Measurements from ENCODE around the gene ENKD1. TPM values are rescaled to one million over a fixed set of nuclear protein-coding genes. Genes with fewer than 3 reads are reported as not detected.

ENKD1 gene
- total RNA-seq, 2 experiments from 2014 or later = 15.0 to 17.0 TPM

- ChIA-PET POLR2A (interaction anchor here (1.0 to 1.3 kb wide), 2 partner anchors 11 to 101 kb away, joined by 4 to 5 read pairs; no protein-coding TSS in a partner anchor), CTCF (interaction anchor here (2.7 to 5.7 kb wide), 2 partner anchors 11 to 135 kb away, joined by 8 to 41 read pairs; partner anchors contain the start of gene CARMIL2)
Measured at GRCh38 chr16:67656344-67657016, 10.1 kb downstream of the ENKD1 start.

- ChIA-PET CTCF (interaction anchor here (5.7 kb wide), 1 partner anchor 10 kb away, joined by 41 read pairs; the partner anchor contains the start of gene CARMIL2), POLR2A (interaction anchor here (1.3 kb wide), 1 partner anchor 100 kb away, joined by 4 read pairs; no protein-coding TSS in a partner anchor)
Measured at GRCh38 chr16:67655363-67655762, 11.2 kb downstream of the ENKD1 start.

GRCh38 chr16:67654403-67654911 lies 12.1 kb downstream of the ENKD1 start:
- POLR2A ChIA-PET = interaction anchor here (1.7 kb wide), 1 partner anchor 9 kb away, joined by 5 read pairs; the partner anchor contains the start of gene CARMIL2
- CTCF ChIA-PET = interaction anchor here (1.2 to 5.7 kb wide), 2 partner anchors 9 to 133 kb away, joined by 4 to 41 read pairs; partner anchors contain the start of gene CARMIL2

- ChIA-PET POLR2A (interaction anchor here (1.7 kb wide), 1 partner anchor 9 kb away, joined by 5 read pairs; the partner anchor contains the start of gene CARMIL2), CTCF (interaction anchor here (1.2 to 5.7 kb wide), 2 partner anchors 8 to 132 kb away, joined by 4 to 41 read pairs; partner anchors contain the start of gene CARMIL2)
Measured at GRCh38 chr16:67653789-67654402, 12.7 kb downstream of the ENKD1 start.

GRCh38 chr16:67653128-67653788 lies 13.3 kb downstream of the ENKD1 start:
- POLR2A ChIA-PET = interaction anchor here (1.7 kb wide), 1 partner anchor 8 kb away, joined by 5 read pairs; the partner anchor contains the start of gene CARMIL2
- CTCF ChIA-PET = no interaction called here

GRCh38 chr16:67652578-67653127 lies 13.9 kb downstream of the ENKD1 start:
- CTCF ChIA-PET = interaction anchor here (1.2 to 1.4 kb wide), 2 partner anchors 105 to 231 kb away, joined by 3 to 4 read pairs; no protein-coding TSS in a partner anchor
- POLR2A ChIA-PET = no interaction called here

GRCh38 chr16:67651847-67652246 lies 14.7 kb downstream of the ENKD1 start:
- ChIA-PET POLR2A (interaction anchor here (0.7 kb wide), 1 partner anchor 89 kb away, joined by 3 read pairs; no protein-coding TSS in a partner anchor), CTCF (interaction anchor here (1.2 to 1.4 kb wide), 2 partner anchors 104 to 232 kb away, joined by 3 to 4 read pairs; no protein-coding TSS in a partner anchor)

- POLR2A ChIA-PET = interaction anchor here (0.7 to 1.0 kb wide), 2 partner anchors 9 to 88 kb away, joined by 3 read pairs; partner anchors contain the start of gene ACD
- CTCF ChIA-PET = no interaction called here
Measured at GRCh38 chr16:67651039-67651438, 15.5 kb downstream of the ENKD1 start.

- ChIA-PET POLR2A (no interaction called here), CTCF (interaction anchor here (10.7 kb wide), 1 partner anchor 102 kb away, joined by 126 read pairs; no protein-coding TSS in a partner anchor)
Measured at GRCh38 chr16:67650023-67650422, 16.5 kb downstream of the ENKD1 start.

- ChIA-PET POLR2A (no interaction called here), CTCF (interaction anchor here (1.1 to 10.7 kb wide), 2 partner anchors 26 to 102 kb away, joined by 4 to 126 read pairs; no protein-coding TSS in a partner anchor)
Measured at GRCh38 chr16:67649494-67649931, 17.0 kb downstream of the ENKD1 start.

GRCh38 chr16:67648764-67649407 lies 17.7 kb downstream of the ENKD1 start:
- ChIA-PET CTCF (interaction anchor here (1.1 to 10.7 kb wide), 2 partner anchors 26 to 101 kb away, joined by 4 to 126 read pairs; no protein-coding TSS in a partner anchor), POLR2A (interaction anchor here (4.3 kb wide), 1 partner anchor 10 kb away, joined by 28 read pairs; the partner anchor contains the start of gene ACD)

GRCh38 chr16:67648088-67648763 lies 18.3 kb downstream of the ENKD1 start:
- CTCF ChIA-PET = interaction anchor here (1.1 to 10.7 kb wide), 4 partner anchors 8 to 101 kb away, joined by 4 to 126 read pairs (median 37); partner anchors contain the start of gene CTCF
- POLR2A ChIA-PET = interaction anchor here (4.3 kb wide), 1 partner anchor 11 kb away, joined by 28 read pairs; the partner anchor contains the start of gene ACD

- CTCF ChIA-PET = interaction anchor here (4.0 to 10.7 kb wide), 5 partner anchors 9 to 126 kb away, joined by 15 to 126 read pairs (median 41); partner anchors contain the start of genes ACD and CTCF
- POLR2A ChIA-PET = interaction anchor here (4.3 kb wide), 1 partner anchor 11 kb away, joined by 28 read pairs; the partner anchor contains the start of gene ACD
Measured at GRCh38 chr16:67647681-67648080, 18.9 kb downstream of the ENKD1 start.

GRCh38 chr16:67647111-67647651 lies 19.4 kb downstream of the ENKD1 start:
- ChIA-PET CTCF (interaction anchor here (2.4 to 10.7 kb wide), 6 partner anchors 9 to 153 kb away, joined by 7 to 126 read pairs (median 37); partner anchors contain the start of genes ACD and CTCF), POLR2A (interaction anchor here (4.3 kb wide), 1 partner anchor 12 kb away, joined by 28 read pairs; the partner anchor contains the start of gene ACD)

- CTCF ChIA-PET = interaction anchor here (0.6 to 10.7 kb wide), 27 partner anchors 10 to 286 kb away, joined by 3 to 126 read pairs (median 5); partner anchors contain the start of genes ACD, CTCF, RANBP10 and TSNAXIP1
Measured at GRCh38 chr16:67645397-67646121, 21.0 kb downstream of the ENKD1 start.

More at GRCh38 chr16:67645397-67646121, 21.0 kb downstream of the ENKD1 start:
- POLR2A ChIA-PET = interaction anchor here (0.8 to 4.3 kb wide), 9 partner anchors 8 to 124 kb away, joined by 3 to 28 read pairs (median 9); partner anchors contain the start of genes ACD, C16orf86, CTCF and ENKD1
